Lower leg skin (tissue), 4 donors: ENCODE measurements around the gene SLC17A4. TPM values are rescaled to one million over a fixed set of nuclear protein-coding genes. Genes with fewer than 3 reads are reported as not detected.

ENCODE experiments used
- DNase-seq, 2 donors: peaks; one replicate each; pipeline ENCODE4 v3.0.0-alpha.2; 2019; ENCODE audit warnings: low spot score in 2 of 2
- H3K4me3 ChIP-seq: fragments of 200-600 bp; sonication (generic); 2 replicates; pipeline ENCODE4 v1.5.1; 2017; ENCODE audit warnings: mild to moderate bottlenecking, low read depth; ENCODE audit not compliant: poor library complexity, severe bottlenecking
- CTCF ChIP-seq, 3 donors: fragments of 450-650 bp; IDR thresholded peaks; one replicate each; pipeline ENCODE4 v1.5.1; 2016; ENCODE audit warnings: antibody characterized with exemption in 3 of 3, mild to moderate bottlenecking in 3 of 3, moderate library complexity in 2 of 3
- POLR2A ChIP-seq, 2 donors: fragments of 450-650 bp; IDR thresholded peaks; one replicate each; pipeline ENCODE4 v1.6.1; 2016 to 2017; ENCODE audit warnings: antibody characterized with exemption in 2 of 2, mild to moderate bottlenecking in 1 of 2, moderate library complexity in 1 of 2
- WGBS, 2 donors: methylation state at CpG; one replicate each; pipeline ENCODE4 v1.1.5; 2018; 5-methylcytosine and 5-hydroxymethylcytosine counted together
- intact Hi-C: fragments of 100-400 bp; cut with DNase I; formaldehyde crosslinking; loops from one replicate; pipeline ENCODE4 v1.15.0; 2023; ENCODE audit warnings: low total_unique reads
- total RNA-seq, 4 donors: library from RNA; depleted of rRNA; stranded (reverse); fragments of >200 nt; gene quantifications; one replicate each; pipeline ENCODE4 v1.1.0, GENCODE V29; 2016

The SLC17A4 gene
- total RNA-seq, 4 donors from 2014 or later = not detected

- intact Hi-C loops = no loop called here
- TF ChIP-seq POLR2A (IDR thresholded peaks at IDR 0.05) (no peak), CTCF (IDR thresholded peaks at IDR 0.05) (no peak)
- no peak overlapping the region for H3K4me3 ChIP-seq
- DNase-seq = no peak
- WGBS, 2 donors = 69% methylated on average over 4 of the region's 4 CpGs
These were observed 75.9 kb downstream of the SLC17A4 start for GRCh38 chr6:25830458-25830857.

Other genes starting within 250 kb of the SLC17A4 start
- not detected for gene SCGN, start 102.5 kb upstream of the SLC17A4 start, total RNA-seq
- not detected for gene SLC17A1, start 77.3 kb downstream of the SLC17A4 start, total RNA-seq
- not detected for gene SLC17A3, start 119.5 kb downstream of the SLC17A4 start, total RNA-seq
- gene SLC17A2, start 175.9 kb downstream of the SLC17A4 start, total RNA-seq = not detected
- gene TRIM38, start 208.1 kb downstream of the SLC17A4 start, total RNA-seq = 1 to 10 TPM; 4.7 to 8.0 (median 6.5) TPM